H1 (cell line): ENCODE results near the gene SIRT3. TPM values are rescaled to one million over a fixed set of nuclear protein-coding genes. Genes with fewer than 3 reads are reported as not detected.

Experiments
- CTCF ChIA-PET: fragments of 300-600 bp; sonication (Branson Sonifier 250); formaldehyde crosslinking; loops from one replicate; lab custom pipeline; 2021; ENCODE audit not compliant: partially characterized antibody; lab: Charles Lee
- POLR2A ChIA-PET: fragments of 300-600 bp; sonication (Branson Sonifier 250); formaldehyde crosslinking; loops from one replicate; lab custom pipeline; 2021; ENCODE audit warnings: inconsistent platforms; ENCODE audit not compliant: partially characterized antibody; lab: Charles Lee
- DNase-seq, 2 experiments: peaks; one replicate each; pipeline versions ENCODE4 v3.0.0 to v3.0.0-alpha.2; 2010 to 2022; ENCODE audit warnings: low spot score in 2 of 2, low read depth in 1 of 2, mixed read lengths in 1 of 2
- FAIRE-seq: peaks from 2 replicates; lab custom pipeline; 2011; peaks lifted over from hg19 to GRCh38; lab: Jason Lieb, UNC
- H2AFZ ChIP-seq: 2 replicates; pipeline ENCODE4 v1.8.1; 2012; ENCODE audit warnings: low read length, inconsistent platforms
- H2AK5ac ChIP-seq: 2 replicates; pipeline ENCODE4 v1.6.1; 2013; ENCODE audit warnings: low read depth, low read length
- H2BK120ac ChIP-seq: replicated peaks from 2 replicates; pipeline ENCODE3; 2013; ENCODE audit warnings: low read depth, low read length, inconsistent platforms
- H2BK12ac ChIP-seq: 2 replicates; pipeline ENCODE4 v1.6.1; 2013; ENCODE audit warnings: low read depth, low read length
- H2BK15ac ChIP-seq: 2 replicates; pipeline ENCODE4 v1.6.1; 2013; ENCODE audit warnings: low read length
- H2BK20ac ChIP-seq: 2 replicates; pipeline ENCODE4 v1.6.1; 2013; ENCODE audit warnings: low read length
- H2BK5ac ChIP-seq: 2 replicates; pipeline ENCODE4 v1.6.1; 2013; ENCODE audit warnings: low read depth, low read length
- H3K14ac ChIP-seq: 2 replicates; pipeline ENCODE4 v1.6.1; 2013; ENCODE audit warnings: inconsistent platforms; ENCODE audit not compliant: insufficient read length
- H3K18ac ChIP-seq: 2 replicates; pipeline ENCODE4 v1.6.1; 2013; ENCODE audit warnings: low read length; ENCODE audit errors: extremely low read depth
- H3K23ac ChIP-seq: 2 replicates; pipeline ENCODE4 v1.6.1; 2013; ENCODE audit warnings: inconsistent platforms; ENCODE audit not compliant: insufficient read length
- H3K23me2 ChIP-seq: 2 replicates; pipeline ENCODE4 v1.6.1; 2013; ENCODE audit warnings: low read depth, low read length
- H3K27ac ChIP-seq: 2 replicates; pipeline ENCODE4 v1.6.1; 2011; ENCODE audit warnings: low read depth, low read length, inconsistent platforms
- H3K27me3 ChIP-seq, 4 experiments: replicated peaks in 1 of 4; 1 replicate in 1 of 4; 2 replicates in 3 of 4; pipeline versions ENCODE4 v1.6.1 to v1.8.1; 2011 to 2013; ENCODE audit warnings: low read length in 3 of 4, mild to moderate bottlenecking in 3 of 4, inconsistent platforms in 2 of 4, mixed read lengths in 2 of 4, moderate library complexity in 1 of 4; ENCODE audit not compliant: control insufficient read depth in 3 of 4, insufficient read depth in 3 of 4; ENCODE audit errors: extremely low read depth in 1 of 4
- H3K36me3 ChIP-seq, 4 experiments: 2 replicates each; pipeline versions ENCODE4 v1.6.1 to v1.8.1; 2011 to 2013; ENCODE audit warnings: mild to moderate bottlenecking in 4 of 4, low read length in 3 of 4, moderate library complexity in 2 of 4, control low read depth in 1 of 4, inconsistent platforms in 1 of 4; ENCODE audit not compliant: insufficient read depth in 4 of 4, control insufficient read depth in 2 of 4
- H3K4ac ChIP-seq: replicated peaks from 2 replicates; pipeline ENCODE3; 2013; ENCODE audit warnings: low read length, low read depth, mixed read lengths, inconsistent platforms; ENCODE audit not compliant: insufficient read length
- H3K4me1 ChIP-seq, 4 experiments: replicated peaks in 1 of 4; 1 replicate in 1 of 4; 2 replicates in 3 of 4; pipeline versions ENCODE4 v1.6.1 to v1.8.1; 2011 to 2013; ENCODE audit warnings: low read length in 3 of 4, inconsistent platforms in 2 of 4, mixed read lengths in 1 of 4; ENCODE audit not compliant: insufficient read depth in 4 of 4, control insufficient read depth in 3 of 4
- H3K4me2 ChIP-seq, 2 experiments: 2 replicates each; pipeline versions ENCODE4 v1.6.1 to v1.8.1; 2011 to 2013; ENCODE audit warnings: low read depth in 2 of 2, low read length in 2 of 2, control low read depth in 1 of 2, inconsistent platforms in 1 of 2, mild to moderate bottlenecking in 1 of 2; ENCODE audit not compliant: insufficient read depth in 1 of 2
- H3K4me3 ChIP-seq, 4 experiments: fragments of 200-600, 300-600 bp in 1 of 4; sonication (generic), shearing (Covaris generic), sonication (Bioruptor Twin) in 1 of 4; 2 replicates each; pipeline versions ENCODE4 v1.5.1 to v1.8.1; 2011 to 2016; ENCODE audit warnings: low read length in 4 of 4, low read depth in 3 of 4, control low read depth in 2 of 4, inconsistent platforms in 2 of 4, mild to moderate bottlenecking in 2 of 4, mixed read lengths in 1 of 4, moderate library complexity in 1 of 4; ENCODE audit not compliant: insufficient read depth in 2 of 4; ENCODE audit errors: extremely low read depth in 1 of 4
- H3K56ac ChIP-seq: replicated peaks from 2 replicates; pipeline ENCODE3; 2013; ENCODE audit warnings: low read depth, mild to moderate bottlenecking, mixed read lengths, low read length, inconsistent platforms; ENCODE audit not compliant: insufficient read length
- H3K79me1 ChIP-seq: 2 replicates; pipeline ENCODE4 v1.6.1; 2013; ENCODE audit warnings: low read depth, low read length, control low read depth
- H3K79me2 ChIP-seq, 2 experiments: 2 replicates each; pipeline versions ENCODE4 v1.6.1 to v1.8.1; 2012 to 2013; ENCODE audit warnings: low read length in 2 of 2, mild to moderate bottlenecking in 2 of 2, inconsistent platforms in 1 of 2; ENCODE audit not compliant: insufficient read depth in 2 of 2, control insufficient read depth in 1 of 2
- H3K9ac ChIP-seq, 4 experiments: replicated peaks in 1 of 4; 1 replicate in 1 of 4; 2 replicates in 3 of 4; pipeline versions ENCODE4 v1.6.1 to v1.8.1; 2011 to 2013; ENCODE audit warnings: low read depth in 3 of 4, low read length in 3 of 4, control low read depth in 2 of 4, mild to moderate bottlenecking in 2 of 4, moderate library complexity in 2 of 4, inconsistent platforms in 1 of 4; ENCODE audit errors: extremely low read depth in 1 of 4
- H3K9me3 ChIP-seq, 2 experiments: 2 replicates each; pipeline versions ENCODE4 v1.6.1 to v1.8.1; 2012 to 2013; ENCODE audit warnings: mild to moderate bottlenecking in 2 of 2, moderate library complexity in 2 of 2, control low read depth in 1 of 2, inconsistent platforms in 1 of 2, low read depth in 1 of 2, low read length in 1 of 2, mixed read lengths in 1 of 2; ENCODE audit not compliant: insufficient read depth in 2 of 2
- H4K20me1 ChIP-seq, 2 experiments: replicated peaks in 1 of 2; 2 replicates each; pipeline versions ENCODE3 to v1.8.1; 2011 to 2013; ENCODE audit warnings: inconsistent platforms in 2 of 2, low read length in 2 of 2, mild to moderate bottlenecking in 1 of 2; ENCODE audit not compliant: insufficient read depth in 2 of 2, control insufficient read depth in 1 of 2
- H4K5ac ChIP-seq: 2 replicates; pipeline ENCODE4 v1.6.1; 2013; ENCODE audit warnings: low read length, low read depth, mixed read lengths, inconsistent platforms; ENCODE audit not compliant: insufficient read length
- H4K8ac ChIP-seq: 2 replicates; pipeline ENCODE4 v1.8.0; 2013; ENCODE audit warnings: mild to moderate bottlenecking, moderate library complexity, low read length, inconsistent platforms; ENCODE audit not compliant: insufficient read depth; ENCODE audit errors: extremely low read depth
- H4K91ac ChIP-seq: replicated peaks from 2 replicates; pipeline ENCODE3; 2013; ENCODE audit warnings: low read length, mixed read lengths, inconsistent platforms; ENCODE audit not compliant: insufficient read length
- BCL11A ChIP-seq, 2 experiments: IDR thresholded peaks; one replicate each; pipeline ENCODE4 v1.6.1; 2011; ENCODE audit warnings: low read depth in 2 of 2, low read length in 2 of 2, mild to moderate bottlenecking in 2 of 2
- FOSL1 ChIP-seq: IDR thresholded peaks from 2 replicates; pipeline ENCODE4 v1.6.1; 2011; ENCODE audit warnings: mild to moderate bottlenecking, low read depth, low read length, moderate library complexity; ENCODE audit not compliant: insufficient read depth
- GTF2F1 ChIP-seq: IDR thresholded peaks from 2 replicates; pipeline ENCODE4 v1.6.1; 2012; ENCODE audit warnings: low read depth, low read length, improper control_type of control experiment, borderline replicate concordance
- RNF2 ChIP-seq: fragments of 200-900, 300-1000 bp; sonication (generic); IDR thresholded peaks from 2 replicates; pipeline ENCODE4 v1.7.1; 2016; ENCODE audit warnings: borderline replicate concordance, low read depth, mild to moderate bottlenecking, antibody characterized with exemption, low read length; ENCODE audit not compliant: poor library complexity, severe bottlenecking; ENCODE audit errors: missing control alignments
- RXRA ChIP-seq: IDR thresholded peaks from 2 replicates; pipeline ENCODE4 v1.6.1; 2011; ENCODE audit warnings: low read depth, mild to moderate bottlenecking, low read length, moderate library complexity; ENCODE audit not compliant: insufficient read depth
- SIX5 ChIP-seq: IDR thresholded peaks from 2 replicates; pipeline ENCODE4 v1.6.1; 2011; ENCODE audit warnings: mild to moderate bottlenecking, low read depth, low read length
- WGBS, 2 experiments: shearing (Covaris generic) in 1 of 2; methylation state at CpG; one replicate each; pipeline versions ENCODE4 v1.1.6 to v1.1.7; 2013 to 2015; ENCODE audit warnings: low lambda C conversion rate in 2 of 2, mixed read lengths in 2 of 2, inconsistent platforms in 1 of 2, low coverage in 1 of 2, missing lambda C conversion rate in 1 of 2; ENCODE audit not compliant: insufficient replicate concordance in 2 of 2, insufficient coverage in 1 of 2, insufficient read length in 1 of 2; ENCODE audit errors: extremely low coverage in 1 of 2, missing lambda C conversion rate in 1 of 2; 5-methylcytosine and 5-hydroxymethylcytosine counted together
- polyA plus RNA-seq, 7 experiments: library from polyadenylated mRNA; depleted of rRNA in 3 of 7; stranded (reverse) in 5 of 7; unstranded in 2 of 7; fragments of >200 nt in 5 of 7; fragments of 200-250 nt in 2 of 7; gene quantifications; 1 replicate in 5 of 7; 2 replicates in 1 of 7; 4 replicates in 1 of 7; pipeline versions ENCODE4 v1.2.1 to v1.2.3, GENCODE V29; 2011 to 2013; ENCODE audit warnings: missing spikeins in 2 of 7, mixed read lengths in 2 of 7
- total RNA-seq: library from RNA; stranded (reverse); fragmentation: NEBNext Ultra II Directional; extraction: Animal tissue kit (Norgen Biotek cat#: 25700); gene quantifications from 2 replicates; pipeline ENCODE4 v1.2.1, GENCODE V29; 2021

The SIRT3 gene
- total and polyA plus RNA-seq, 2 of the 8 experiments (the other 6 are each of a cell fraction or from before 2014, with no cell fraction given), result 14.3 to 21.6 TPM

DNA sequence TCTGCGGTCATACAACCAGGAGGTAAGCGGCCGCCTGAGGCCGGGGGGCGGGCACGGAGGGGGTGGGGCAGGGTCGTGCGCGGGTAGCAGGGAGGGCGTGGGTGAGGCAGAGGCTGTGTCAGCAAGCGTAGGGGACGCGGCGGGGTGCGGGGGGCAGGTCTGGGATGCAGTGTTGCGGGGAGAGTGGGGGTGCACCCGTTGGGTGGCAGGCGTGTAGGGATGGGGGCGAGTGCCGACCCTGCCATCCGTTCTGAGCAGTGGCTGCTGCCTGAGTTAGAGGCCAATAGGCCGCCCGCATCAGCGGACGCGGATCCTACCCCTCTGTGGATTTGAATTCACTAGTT is 27.3 kb downstream of the SIRT3 start:
- WGBS, 2 experiments, result 0% methylated on average over 2 of the region's 26 CpGs; no CpG with 5 or more reads in 1 of the 2 experiments
- H2BK5ac ChIP-seq, result peak overlapping the region; percentile 24; the same call in 1 of the 2 replicates
- no peak overlapping the region for H3K18ac ChIP-seq
- H4K8ac ChIP-seq, result no peak overlapping the region
- no peak overlapping the region for H3K14ac ChIP-seq
- peaks cover 0 to 29% of the 10 kb centered on the region in 2 experiments for H4K20me1 ChIP-seq
- 0 out of 2 replicates have a peak overlapping the region, but pooled peaks have one; percentile 24 for H2AK5ac ChIP-seq
- H3K79me2 ChIP-seq, result peaks cover 0 to 31% of the 10 kb centered on the region in 2 experiments; a peak in 3 of 4 replicates
- no peak overlapping the region for H4K91ac ChIP-seq
- no peak overlapping the region for H2BK20ac ChIP-seq
- DNase-seq (no peak), FAIRE-seq (no peak)
- no peak overlapping the region for H2BK15ac ChIP-seq
- H3K23me2 ChIP-seq, result peaks cover 22% of the 10 kb centered on the region
- peaks cover 0 to 23% (median 9%) of the 10 kb centered on the region in 4 experiments; a peak in 5 of 7 replicates for H3K4me1 ChIP-seq
- H3K4ac ChIP-seq, result no peak overlapping the region
- peak overlapping the region; percentile 97 to 100 for H3K4me2 ChIP-seq
- TF ChIP-seq RXRA, result no peak
- TF ChIP-seq RNF2, result no peak
- no peak for TF ChIP-seq GTF2F1
- no peak for TF ChIP-seq SIX5
- TF ChIP-seq BCL11A (IDR thresholded peaks at IDR 0.05; ENCODE audit: low read depth in 2 of 2, low read length in 2 of 2), result no peak
- no peak for TF ChIP-seq FOSL1
- ChIA-PET POLR2A (interaction anchor here (1.2 to 2.3 kb wide), 7 partner anchors 7 to 147 kb away, joined by 3 to 11 read pairs (median 4); no protein-coding TSS in a partner anchor), CTCF (interaction anchor here (0.8 to 1.3 kb wide), 4 partner anchors 10 to 161 kb away, joined by 3 to 4 read pairs (median 3); partner anchors contain the start of gene B4GALNT4)
- H3K4me3 ChIP-seq, result peak overlapping the region; percentile 85 to 89 (median 87)
- peaks cover 11% of the 10 kb centered on the region for H3K79me1 ChIP-seq
- H3K9ac ChIP-seq, result peak overlapping the region; percentile 31 to 69 (median 58)
- no peak overlapping the region for H4K5ac ChIP-seq
- H2BK120ac ChIP-seq, result no peak overlapping the region
- H3K56ac ChIP-seq, result no peak overlapping the region
- no peaks in the 10 kb centered on the region for H3K9me3 ChIP-seq
- no peaks in the 10 kb centered on the region for H3K27me3 ChIP-seq
- no peak overlapping the region for H3K27ac ChIP-seq
- H2AFZ ChIP-seq, result no peak overlapping the region
- H3K23ac ChIP-seq, result no peak overlapping the region
- H2BK12ac ChIP-seq, result no peak overlapping the region
- peaks cover 28 to 49% (median 37%) of the 10 kb centered on the region in 4 experiments for H3K36me3 ChIP-seq
